ENCODE data around the gene QSOX2.

- no peak for TF ChIP-seq GATA2 (IDR thresholded peaks at IDR 0.05; ENCODE audit: low read depth, low read length)
- no peak for TF ChIP-seq GATA3 (IDR thresholded peaks at IDR 0.05; ENCODE audit: low read depth, low read length)
Measured at GRCh38 chr9:136179761-136180160, 65.9 kb downstream of the QSOX2 start.
